Adrenal gland (tissue), 12 donors: Measurements from ENCODE around the gene CRACR2A. TPM values are rescaled to one million over a fixed set of nuclear protein-coding genes. Genes with fewer than 3 reads are reported as not detected.

Experiments used
- DNase-seq, 7 donors: peaks; one replicate each; pipeline ENCODE4 v3.0.0-alpha.2; 2019 to 2020
- H3K27ac ChIP-seq, 5 donors: fragments of 200-600 bp; sonication (generic) in 4 of 5; 1 replicate in 3 of 5; 2 replicates in 2 of 5; pipeline versions ENCODE4 v1.5.1 to v1.8.0; 2016 to 2020; ENCODE audit warnings: mild to moderate bottlenecking in 1 of 5
- H3K27me3 ChIP-seq: fragments of 200-600 bp; 2 replicates; pipeline ENCODE4 v1.8.0; 2021
- H3K36me3 ChIP-seq, 2 donors: fragments of 200-600 bp; replicated peaks in 1 of 2; 1 replicate in 1 of 2; 2 replicates in 1 of 2; pipeline versions ENCODE4 v1.5.1 to v1.8.0; 2018 to 2022
- H3K4me1 ChIP-seq, 2 donors: fragments of 200-600 bp; replicated peaks in 1 of 2; 1 replicate in 1 of 2; 2 replicates in 1 of 2; pipeline versions ENCODE4 v1.5.1 to v1.8.0; 2018 to 2021
- H3K4me3 ChIP-seq, 4 donors: fragments of 200-600 bp; sonication (generic) in 3 of 4; one replicate each; pipeline ENCODE4 v1.5.1; 2016 to 2018
- H3K9me3 ChIP-seq, 3 donors: fragments of 200-600 bp; sonication (generic) in 1 of 3; replicated peaks in 1 of 3; 1 replicate in 2 of 3; 2 replicates in 1 of 3; pipeline versions ENCODE4 v1.5.1 to v1.8.0; 2016 to 2021
- CTCF ChIP-seq, 6 experiments: fragments of 450-650 bp in 4 of 6; fragments of 200-600 bp in 2 of 6; sonication (generic) in 1 of 6; IDR thresholded peaks; 1 replicate in 5 of 6; 2 replicates in 1 of 6; pipeline versions ENCODE4 v1.5.1 to v1.8.0; 2016 to 2021; ENCODE audit warnings: antibody characterized with exemption in 6 of 6, mild to moderate bottlenecking in 2 of 6, moderate library complexity in 1 of 6
- POLR2A ChIP-seq, 2 donors: fragments of 450-650 bp; IDR thresholded peaks; one replicate each; pipeline ENCODE4 v1.6.1; 2017; ENCODE audit warnings: antibody characterized with exemption in 2 of 2, mild to moderate bottlenecking in 2 of 2, moderate library complexity in 1 of 2
- WGBS, 4 donors: extraction: QIAGEN DNeasy Blood & Tissue Kit in 2 of 4; methylation state at CpG; one replicate each; pipeline versions ENCODE4 v1.1.5 to v1.1.7; 2013 to 2017; 5-methylcytosine and 5-hydroxymethylcytosine counted together
- intact Hi-C, 2 donors: fragments of 100-400 bp; cut with DNase I; formaldehyde crosslinking; loops; one replicate each; pipeline versions ENCODE4 v1.14.1 to v1.15.0; 2022 to 2023
- polyA plus RNA-seq, 3 donors: library from polyadenylated mRNA; stranded (reverse); fragments of 200-250 nt in 2 of 3; fragments of 350-450 nt in 1 of 3; fragmentation: Illumina TruSeq in 1 of 3; extraction: RNeasy Lipid Tissue Mini Kit (QIAGEN cat#74804) in 1 of 3; gene quantifications; one replicate each; pipeline ENCODE4 v1.2.3, GENCODE V29; 2013 to 2014
- total RNA-seq, 9 donors: library from RNA; depleted of rRNA in 4 of 9; stranded (reverse); fragments of >200 nt in 4 of 9; fragments of 120-200 nt in 1 of 9; fragmentation: NEBNext Ultra II Directional in 1 of 9; extraction: Animal tissue kit (Norgen Biotek cat#: 25700) in 1 of 9; gene quantifications; one replicate each; pipeline versions ENCODE4 v1.1.0 to v1.2.4, GENCODE V29; 2013 to 2023
- donor health status: healthy with polysubstance abuse.
- donor health status: Bipolar disorder and iron deficiency.
- donor health status: DM: yes; HTN: yes; CAD: no.
- donor health status: DM: no; HTN: no; CAD: no.
- donor health status: DM: no; HTN: no; CAD: no.
- donor health status: DM: yes; HTN: yes; CAD: no.

Gene CRACR2A
- total and polyA plus RNA-seq, 12 donors: 0.50 to 3.5 (median 2.0) TPM

DNA sequence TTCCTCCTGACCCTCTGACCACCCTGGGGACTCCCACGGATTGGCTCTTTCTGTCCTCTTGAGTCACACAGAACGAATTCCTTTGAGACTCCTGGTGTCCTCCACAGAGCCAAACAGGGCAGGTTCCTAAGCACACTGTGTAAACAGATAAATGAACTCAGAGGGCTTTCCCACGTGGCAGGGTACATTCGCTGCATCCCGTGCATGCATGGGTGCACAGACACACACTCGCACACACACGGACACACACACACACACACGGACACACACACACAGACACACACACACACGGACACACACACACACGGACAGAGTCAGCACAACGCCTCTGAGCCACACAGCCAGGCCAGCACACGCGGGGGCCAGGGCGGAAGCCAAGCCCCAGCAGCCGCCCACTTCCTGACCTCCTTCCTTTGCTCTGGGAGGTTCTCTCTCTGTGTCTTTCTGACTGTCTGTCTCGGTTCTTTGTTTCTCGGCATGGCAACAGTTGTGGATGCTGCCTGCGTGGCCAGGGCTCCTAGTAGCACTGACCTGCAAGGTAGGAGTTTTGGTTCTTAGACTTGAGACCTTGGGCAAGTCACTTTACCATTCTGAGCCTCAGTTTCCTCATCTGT, 706 bp downstream of the CRACR2A start:
- TF ChIP-seq POLR2A (IDR thresholded peaks at IDR 0.05): no peak
- no peak for TF ChIP-seq CTCF (IDR thresholded peaks at IDR 0.05)
- peak overlapping the region in 2 of 5 donors; percentile 66 to 67 for H3K27ac ChIP-seq
- H3K27me3 ChIP-seq: no peaks in the 10 kb centered on the region
- 46 to 53% (median 47%) methylated on average over 12 to 18 of the region's 18 CpGs for WGBS, 4 donors
- H3K4me1 ChIP-seq: peaks cover 0 to 10% of the 10 kb centered on the region in 2 donors
- no peaks in the 10 kb centered on the region for H3K36me3 ChIP-seq
- peak in 3 of 7 donors; percentile 17 to 25 (median 21) for DNase-seq
- intact Hi-C loops: no loop called here
- H3K4me3 ChIP-seq: peak overlapping the region in 2 of 4 donors; percentile 10 to 31
- H3K9me3 ChIP-seq: no peaks in the 10 kb centered on the region

DNA sequence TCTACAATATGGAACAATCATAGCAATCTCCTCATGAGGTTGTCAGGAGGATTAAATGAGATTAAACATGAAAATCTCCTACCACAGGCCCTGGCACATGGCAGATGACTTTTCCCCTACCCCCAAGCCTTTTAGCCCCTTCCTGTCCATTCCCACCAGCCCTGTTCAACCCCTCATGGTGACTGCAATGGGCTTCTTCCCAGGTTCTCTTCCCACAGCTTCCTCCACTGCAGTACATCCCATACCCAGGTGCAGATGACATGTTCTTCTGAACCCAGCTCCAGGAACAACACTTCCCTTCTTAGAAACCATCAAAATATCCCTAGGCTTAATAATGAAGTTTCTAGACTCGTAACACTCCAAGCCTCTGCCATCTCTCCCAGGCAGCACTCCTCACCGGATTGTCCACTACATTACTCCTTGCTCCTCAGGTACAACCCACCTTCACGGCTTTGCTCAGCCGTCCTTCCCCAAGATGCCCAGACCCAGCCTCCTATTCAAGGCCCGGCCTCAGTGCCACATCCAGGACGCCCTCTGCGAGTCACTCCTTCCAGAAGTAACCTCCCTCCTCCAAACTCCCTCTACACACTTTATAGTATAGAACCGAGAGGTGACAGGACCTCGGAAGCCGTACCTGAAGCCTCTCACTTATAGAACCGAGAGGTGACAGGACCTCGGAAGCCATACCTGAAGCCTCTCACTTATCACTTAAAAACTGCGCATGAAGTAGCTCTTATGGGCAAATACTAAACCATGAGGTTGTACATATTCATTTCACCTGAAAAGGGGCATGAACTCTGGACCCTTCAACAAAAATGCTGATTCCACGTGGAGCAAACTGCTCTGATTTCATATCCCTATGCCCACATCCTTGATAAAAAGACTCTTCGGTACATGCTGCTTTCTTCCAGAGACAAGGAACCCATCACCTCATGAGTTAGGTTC, 1.5 kb downstream of the CRACR2A start:
- Histone ChIP-seq H3K9me3 (no peaks in the 10 kb centered on the region), H3K27me3 (no peaks in the 10 kb centered on the region), H3K4me3 (peak overlapping the region in 1 of 4 donors; percentile 31), H3K36me3 (no peaks in the 10 kb centered on the region), H3K27ac (no peak overlapping the region), H3K4me1 (peaks cover 0 to 10% of the 10 kb centered on the region in 2 donors)
- WGBS, 4 donors: 85 to 95% (median 92%) methylated on average over 13 to 15 of the region's 15 CpGs
- DNase-seq: no peak
- TF ChIP-seq CTCF (IDR thresholded peaks at IDR 0.05): no peak
- no peak for TF ChIP-seq POLR2A (IDR thresholded peaks at IDR 0.05)
- intact Hi-C loops: no loop called here

GRCh38 chr12:3750616-3751015, 2.3 kb downstream of the CRACR2A start:
- Histone ChIP-seq H3K4me3 (no peak overlapping the region), H3K27ac (no peak overlapping the region), H3K36me3 (no peaks in the 10 kb centered on the region), H3K9me3 (no peaks in the 10 kb centered on the region), H3K4me1 (peaks cover 0 to 10% of the 10 kb centered on the region in 2 donors), H3K27me3 (no peaks in the 10 kb centered on the region)
- no peak for DNase-seq
- intact Hi-C loops: no loop called here
- WGBS, 4 donors: 85 to 98% (median 96%) methylated on average over 3 of the region's 4 CpGs
- TF ChIP-seq CTCF (IDR thresholded peaks at IDR 0.05) (no peak), POLR2A (IDR thresholded peaks at IDR 0.05) (no peak)

- Histone ChIP-seq H3K27me3 (no peaks in the 10 kb centered on the region), H3K27ac (no peak overlapping the region), H3K4me3 (no peak overlapping the region), H3K4me1 (peaks cover 0 to 10% of the 10 kb centered on the region in 2 donors), H3K36me3 (no peaks in the 10 kb centered on the region), H3K9me3 (no peaks in the 10 kb centered on the region)
- TF ChIP-seq POLR2A (IDR thresholded peaks at IDR 0.05) (no peak), CTCF (IDR thresholded peaks at IDR 0.05) (no peak)
- intact Hi-C loops: no loop called here
- WGBS, 4 donors: 68 to 77% (median 73%) methylated on average over 3 to 4 of the region's 4 CpGs
- DNase-seq: no peak
Measured at GRCh38 chr12:3748620-3749019, 4.3 kb downstream of the CRACR2A start.
